22Rv1 (cell line): ENCODE results near the gene OLFML2A.

ENCODE experiments used
- ZFX ChIP-seq: fragments of 450-650 bp; IDR thresholded peaks from 2 replicates; pipeline ENCODE4 v1.6.1; 2017; ENCODE audit warnings: antibody characterized with exemption, borderline replicate concordance
- TF ChIP-seq, protein P1 (sequence below): fragments of 450-650 bp; IDR thresholded peaks from 2 replicates; pipeline ENCODE4 v1.5.1; 2017; ENCODE audit warnings: mild to moderate bottlenecking

DNA sequence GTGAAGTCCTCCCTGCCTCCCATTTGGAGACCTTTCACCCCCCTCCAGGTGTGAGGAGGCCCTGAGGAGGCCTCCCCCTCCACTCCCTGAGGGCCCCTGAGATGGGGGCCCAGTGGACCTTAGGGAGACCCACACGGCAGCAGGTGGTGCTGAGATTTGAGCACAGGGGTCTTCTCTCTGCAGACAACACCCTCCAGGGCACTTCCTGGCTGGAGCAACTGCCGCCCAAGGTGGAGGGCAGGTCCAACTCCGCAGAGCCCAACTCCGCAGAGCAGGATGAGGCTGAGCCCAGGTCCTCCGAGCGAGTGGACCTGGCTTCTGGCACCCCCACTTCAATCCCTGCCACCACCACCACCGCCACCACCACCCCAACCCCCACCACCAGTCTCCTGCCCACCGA, 27.0 kb downstream of the OLFML2A start:
- TF ChIP-seq, protein P1, sequence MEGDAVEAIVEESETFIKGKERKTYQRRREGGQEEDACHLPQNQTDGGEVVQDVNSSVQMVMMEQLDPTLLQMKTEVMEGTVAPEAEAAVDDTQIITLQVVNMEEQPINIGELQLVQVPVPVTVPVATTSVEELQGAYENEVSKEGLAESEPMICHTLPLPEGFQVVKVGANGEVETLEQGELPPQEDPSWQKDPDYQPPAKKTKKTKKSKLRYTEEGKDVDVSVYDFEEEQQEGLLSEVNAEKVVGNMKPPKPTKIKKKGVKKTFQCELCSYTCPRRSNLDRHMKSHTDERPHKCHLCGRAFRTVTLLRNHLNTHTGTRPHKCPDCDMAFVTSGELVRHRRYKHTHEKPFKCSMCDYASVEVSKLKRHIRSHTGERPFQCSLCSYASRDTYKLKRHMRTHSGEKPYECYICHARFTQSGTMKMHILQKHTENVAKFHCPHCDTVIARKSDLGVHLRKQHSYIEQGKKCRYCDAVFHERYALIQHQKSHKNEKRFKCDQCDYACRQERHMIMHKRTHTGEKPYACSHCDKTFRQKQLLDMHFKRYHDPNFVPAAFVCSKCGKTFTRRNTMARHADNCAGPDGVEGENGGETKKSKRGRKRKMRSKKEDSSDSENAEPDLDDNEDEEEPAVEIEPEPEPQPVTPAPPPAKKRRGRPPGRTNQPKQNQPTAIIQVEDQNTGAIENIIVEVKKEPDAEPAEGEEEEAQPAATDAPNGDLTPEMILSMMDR = no peak
- no peak for TF ChIP-seq ZFX
